ENCODE results near the gene ACTR1B.

ACTR1B gene

GRCh38 chr2:97699765-97700444, 36.1 kb upstream of the ACTR1B start:
- H3K27ac ChIP-seq = no peak overlapping the region
- TF ChIP-seq CTCF (IDR thresholded peaks at IDR 0.05) (peak; percentile 77), ZFX (IDR thresholded peaks at IDR 0.05; ENCODE audit: borderline replicate concordance) (no peak)

- TF ChIP-seq CTCF (IDR thresholded peaks at IDR 0.05) (no peak), ZFX (IDR thresholded peaks at IDR 0.05; ENCODE audit: borderline replicate concordance) (no peak)
- H3K27ac ChIP-seq = no peak overlapping the region
Measured at GRCh38 chr2:97698530-97698929, 34.7 kb upstream of the ACTR1B start.

GRCh38 chr2:97697252-97698235, 33.7 kb upstream of the ACTR1B start:
- TF ChIP-seq CTCF (IDR thresholded peaks at IDR 0.05) (peak; percentile 94), ZFX (IDR thresholded peaks at IDR 0.05; ENCODE audit: borderline replicate concordance) (no peak)
- no peak overlapping the region for H3K27ac ChIP-seq

GRCh38 chr2:97695744-97696143, 31.9 kb upstream of the ACTR1B start:
- no peak for TF ChIP-seq CTCF (IDR thresholded peaks at IDR 0.05)
- TF ChIP-seq ZFX (IDR thresholded peaks at IDR 0.05; ENCODE audit: borderline replicate concordance) = no peak
- no peak overlapping the region for H3K27ac ChIP-seq

- TF ChIP-seq ZFX (IDR thresholded peaks at IDR 0.05; ENCODE audit: borderline replicate concordance) (no peak), CTCF (IDR thresholded peaks at IDR 0.05) (no peak)
- H3K27ac ChIP-seq = no peak overlapping the region
Measured at GRCh38 chr2:97693476-97693875, 29.6 kb upstream of the ACTR1B start.

GRCh38 chr2:97691166-97691565, 27.3 kb upstream of the ACTR1B start:
- no peak overlapping the region for H3K27ac ChIP-seq
- TF ChIP-seq ZFX (IDR thresholded peaks at IDR 0.05; ENCODE audit: borderline replicate concordance) = no peak
- TF ChIP-seq CTCF (IDR thresholded peaks at IDR 0.05) = no peak

All from 22Rv1 (cell line).